ENCODE results near the gene PUS3. TPM values are rescaled to one million over a fixed set of nuclear protein-coding genes. Genes with fewer than 3 reads are reported as not detected.

PUS3 gene, protein sequence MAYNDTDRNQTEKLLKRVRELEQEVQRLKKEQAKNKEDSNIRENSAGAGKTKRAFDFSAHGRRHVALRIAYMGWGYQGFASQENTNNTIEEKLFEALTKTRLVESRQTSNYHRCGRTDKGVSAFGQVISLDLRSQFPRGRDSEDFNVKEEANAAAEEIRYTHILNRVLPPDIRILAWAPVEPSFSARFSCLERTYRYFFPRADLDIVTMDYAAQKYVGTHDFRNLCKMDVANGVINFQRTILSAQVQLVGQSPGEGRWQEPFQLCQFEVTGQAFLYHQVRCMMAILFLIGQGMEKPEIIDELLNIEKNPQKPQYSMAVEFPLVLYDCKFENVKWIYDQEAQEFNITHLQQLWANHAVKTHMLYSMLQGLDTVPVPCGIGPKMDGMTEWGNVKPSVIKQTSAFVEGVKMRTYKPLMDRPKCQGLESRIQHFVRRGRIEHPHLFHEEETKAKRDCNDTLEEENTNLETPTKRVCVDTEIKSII
- total RNA-seq (14.1 and 17.5 TPM in 2 replicates), polyA plus RNA-seq (7.3 and 11.3 TPM in 2 replicates)

DNA sequence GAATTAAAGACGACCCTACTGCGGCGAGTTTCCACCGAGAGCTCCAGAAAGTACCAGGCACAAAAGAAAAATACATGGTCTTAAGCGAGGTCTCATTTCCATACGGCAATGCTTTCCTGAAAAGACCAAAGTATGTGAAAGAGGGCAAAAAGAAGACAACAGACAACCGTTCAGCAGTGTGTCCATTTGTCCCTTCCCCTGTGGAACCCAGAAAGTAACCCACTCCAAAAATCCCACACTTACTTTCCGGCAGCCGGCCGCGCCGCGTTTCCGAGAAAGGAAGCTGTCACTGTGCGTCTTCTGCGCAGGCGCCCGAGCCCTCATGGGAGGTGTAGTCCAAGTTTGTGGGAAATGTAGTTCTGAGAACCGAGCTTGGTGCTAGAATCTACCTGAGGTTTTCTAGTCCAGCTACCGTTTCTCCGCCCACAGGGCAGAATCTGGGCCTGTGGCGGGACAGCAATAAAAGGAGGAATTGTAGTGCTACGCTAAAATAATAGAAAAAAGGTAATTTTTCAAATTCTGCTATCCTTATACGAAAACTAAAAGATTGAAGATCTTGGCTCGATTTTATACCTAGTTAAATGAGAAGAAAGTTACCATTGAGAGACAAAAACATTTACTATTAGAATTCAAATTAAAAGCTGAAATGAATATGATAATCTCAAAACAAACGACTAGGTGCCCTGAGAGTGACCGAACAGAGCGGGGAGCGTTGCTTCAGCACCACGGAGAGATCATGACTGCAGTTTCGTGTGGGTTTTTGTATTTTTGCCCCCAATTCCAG lies at the start of gene PUS3:
Gene PUS3, minus strand, starts transcription at position 280 of the 784 bp plus-strand sequence. CDS start 6,922 bp downstream, outside the sequence.
- Histone ChIP-seq H3K36me3 (replicated peaks; ENCODE audit: insufficient read depth, low read depth) (no peaks in the 10 kb centered on the region), H3K27me3 (peaks cover 14% of the 10 kb centered on the region), H4K20me1 (ENCODE audit: insufficient read depth, poor library complexity, severe bottlenecking) (no peaks in the 10 kb centered on the region), H3K9me3 (ENCODE audit: low read depth) (no peaks in the 10 kb centered on the region), H3K27ac (peak within 1 kb of the TSS; percentile 64), H3K79me2 (peaks cover 27% of the 10 kb centered on the region), H3K4me1 (ENCODE audit: insufficient read depth) (peaks cover 14% of the 10 kb centered on the region), H3K9me2 (replicated peaks; ENCODE audit: insufficient read depth) (no peaks in the 10 kb centered on the region), H3K4me2 (peak within 1 kb of the TSS; percentile 85), H3K4me3 (peak within 1 kb of the TSS; percentile 49), H2AFZ (peak within 1 kb of the TSS; percentile 73)
- peak; percentile 94 for DNase-seq (ENCODE audit: low spot score)
- no peak for TF ChIP-seq EZH2 (IDR thresholded peaks at IDR 0.05; ENCODE audit: borderline replicate concordance)
- TF ChIP-seq, protein P1, sequence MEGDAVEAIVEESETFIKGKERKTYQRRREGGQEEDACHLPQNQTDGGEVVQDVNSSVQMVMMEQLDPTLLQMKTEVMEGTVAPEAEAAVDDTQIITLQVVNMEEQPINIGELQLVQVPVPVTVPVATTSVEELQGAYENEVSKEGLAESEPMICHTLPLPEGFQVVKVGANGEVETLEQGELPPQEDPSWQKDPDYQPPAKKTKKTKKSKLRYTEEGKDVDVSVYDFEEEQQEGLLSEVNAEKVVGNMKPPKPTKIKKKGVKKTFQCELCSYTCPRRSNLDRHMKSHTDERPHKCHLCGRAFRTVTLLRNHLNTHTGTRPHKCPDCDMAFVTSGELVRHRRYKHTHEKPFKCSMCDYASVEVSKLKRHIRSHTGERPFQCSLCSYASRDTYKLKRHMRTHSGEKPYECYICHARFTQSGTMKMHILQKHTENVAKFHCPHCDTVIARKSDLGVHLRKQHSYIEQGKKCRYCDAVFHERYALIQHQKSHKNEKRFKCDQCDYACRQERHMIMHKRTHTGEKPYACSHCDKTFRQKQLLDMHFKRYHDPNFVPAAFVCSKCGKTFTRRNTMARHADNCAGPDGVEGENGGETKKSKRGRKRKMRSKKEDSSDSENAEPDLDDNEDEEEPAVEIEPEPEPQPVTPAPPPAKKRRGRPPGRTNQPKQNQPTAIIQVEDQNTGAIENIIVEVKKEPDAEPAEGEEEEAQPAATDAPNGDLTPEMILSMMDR (IDR thresholded peaks at IDR 0.05; ENCODE audit: poor library complexity), result no peak
- no peak for TF ChIP-seq EZH2phosphoT487 (IDR thresholded peaks at IDR 0.05; ENCODE audit: low read depth, severe bottlenecking, unreplicated experiment)
- 4% methylated on average over 31 of the region's 31 CpGs for WGBS (ENCODE audit: low lambda C conversion rate, missing lambda C conversion rate)

DNA sequence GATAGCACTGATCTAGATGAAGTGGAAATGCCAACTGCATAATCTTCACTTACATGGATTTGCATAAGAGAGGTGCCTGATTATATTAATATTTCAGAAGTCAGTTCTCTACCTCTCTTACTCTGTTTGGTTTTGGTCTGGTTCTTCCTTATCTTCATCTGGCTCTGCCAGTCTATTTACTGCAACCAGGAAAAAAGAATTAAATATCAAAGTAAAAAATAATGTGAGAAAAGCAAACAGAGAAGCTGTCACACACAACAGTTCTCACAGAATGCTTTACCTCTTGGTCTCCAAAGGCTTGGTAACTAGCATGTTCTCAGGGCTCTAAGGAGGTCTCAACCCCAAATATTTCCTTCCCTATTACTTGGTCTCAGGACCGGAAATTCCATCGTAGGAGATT lies 49.6 kb upstream of the PUS3 start:
- DNase-seq (ENCODE audit: low spot score), result no peak
- Histone ChIP-seq H3K9me3 (ENCODE audit: low read depth) (no peaks in the 10 kb centered on the region), H3K4me1 (ENCODE audit: insufficient read depth) (peaks cover 6% of the 10 kb centered on the region), H3K27ac (no peak overlapping the region), H4K20me1 (ENCODE audit: insufficient read depth, poor library complexity, severe bottlenecking) (no peaks in the 10 kb centered on the region), H3K36me3 (replicated peaks; ENCODE audit: insufficient read depth, low read depth) (no peaks in the 10 kb centered on the region), H3K9me2 (replicated peaks; ENCODE audit: insufficient read depth) (no peaks in the 10 kb centered on the region), H3K79me2 (no peaks in the 10 kb centered on the region), H3K4me2 (no peak overlapping the region), H3K27me3 (no peaks in the 10 kb centered on the region), H3K4me3 (no peak overlapping the region), H2AFZ (no peak overlapping the region)
- 92% methylated on average over 2 of the region's 2 CpGs for WGBS (ENCODE audit: low lambda C conversion rate, missing lambda C conversion rate)
- TF ChIP-seq, protein P1 (IDR thresholded peaks at IDR 0.05; ENCODE audit: poor library complexity), result no peak
- TF ChIP-seq EZH2phosphoT487 (IDR thresholded peaks at IDR 0.05; ENCODE audit: low read depth, severe bottlenecking, unreplicated experiment) (no peak), EZH2 (IDR thresholded peaks at IDR 0.05; ENCODE audit: borderline replicate concordance) (no peak)

DNA sequence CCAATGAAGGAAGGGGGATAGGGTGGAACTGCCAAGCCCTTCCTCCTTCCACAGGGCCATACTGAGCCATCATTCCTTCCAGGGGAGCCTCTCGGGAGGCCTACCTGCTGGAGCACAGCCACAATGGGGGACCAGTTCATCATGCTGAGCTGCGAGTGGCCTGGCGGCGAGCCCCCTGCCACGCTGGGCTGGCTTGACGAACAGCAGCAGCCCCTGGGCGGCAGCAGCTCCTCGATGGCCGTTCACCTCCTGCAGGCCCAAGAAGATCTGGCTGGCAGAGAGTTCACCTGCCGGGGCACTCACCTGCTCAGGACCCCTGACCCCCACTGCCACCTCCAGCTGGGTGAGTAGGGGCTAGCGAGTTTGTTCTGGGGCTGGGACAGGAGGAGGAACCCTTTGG lies 48.7 kb upstream of the PUS3 start:
- no peak for DNase-seq (ENCODE audit: low spot score)
- H3K4me2 ChIP-seq, result no peak overlapping the region
- no peaks in the 10 kb centered on the region for H4K20me1 ChIP-seq (ENCODE audit: insufficient read depth, poor library complexity, severe bottlenecking)
- no peaks in the 10 kb centered on the region for H3K27me3 ChIP-seq
- WGBS (ENCODE audit: low lambda C conversion rate, missing lambda C conversion rate), result 71% methylated on average over 11 of the region's 11 CpGs
- H3K9me3 ChIP-seq (ENCODE audit: low read depth), result no peaks in the 10 kb centered on the region
- TF ChIP-seq EZH2phosphoT487 (IDR thresholded peaks at IDR 0.05; ENCODE audit: low read depth, severe bottlenecking, unreplicated experiment), result no peak
- no peaks in the 10 kb centered on the region for H3K36me3 ChIP-seq (replicated peaks; ENCODE audit: insufficient read depth, low read depth)
- no peaks in the 10 kb centered on the region for H3K9me2 ChIP-seq (replicated peaks; ENCODE audit: insufficient read depth)
- no peak overlapping the region for H3K27ac ChIP-seq
- H3K4me1 ChIP-seq (ENCODE audit: insufficient read depth), result peaks cover 6% of the 10 kb centered on the region
- no peak overlapping the region for H3K4me3 ChIP-seq
- no peak overlapping the region for H2AFZ ChIP-seq
- H3K79me2 ChIP-seq, result no peaks in the 10 kb centered on the region

All from hepatocyte (in vitro differentiated cells).